Large intestine (tissue), 3 donors: ENCODE data around the gene UGCG. TPM values are rescaled to one million over a fixed set of nuclear protein-coding genes. Genes with fewer than 3 reads are reported as not detected.

Source experiments
- DNase-seq, 2 donors: peaks; one replicate each; pipeline versions ENCODE4 v3.0.0 to v3.0.0-alpha.2; 2013
- H3K27ac ChIP-seq: one replicate; pipeline ENCODE4 v1.5.1; 2013; ENCODE audit warnings: low read length
- H3K27me3 ChIP-seq: 2 replicates; pipeline ENCODE4 v1.6.1; 2013; ENCODE audit warnings: low read length; ENCODE audit not compliant: control insufficient read depth, insufficient read depth
- H3K36me3 ChIP-seq: 2 replicates; pipeline ENCODE4 v1.6.1; 2013; ENCODE audit warnings: low read length; ENCODE audit not compliant: control insufficient read depth, insufficient read depth
- H3K4me1 ChIP-seq: one replicate; pipeline ENCODE4 v1.6.1; 2013; ENCODE audit warnings: low read length; ENCODE audit not compliant: control insufficient read depth, insufficient read depth
- H3K4me3 ChIP-seq: one replicate; pipeline ENCODE4 v1.5.1; 2013; ENCODE audit warnings: low read length
- H3K9me3 ChIP-seq: one replicate; pipeline ENCODE4 v1.6.1; 2013; ENCODE audit warnings: mild to moderate bottlenecking, low read depth, low read length, moderate library complexity; ENCODE audit not compliant: control insufficient read depth
- WGBS: methylation state at CpG from one replicate; pipeline ENCODE4 v1.1.5; 2013; ENCODE audit warnings: low lambda C conversion rate; ENCODE audit not compliant: insufficient coverage; 5-methylcytosine and 5-hydroxymethylcytosine counted together
- polyA plus RNA-seq: library from polyadenylated mRNA; unstranded; fragments of 120-200 nt; gene quantifications from one replicate; pipeline ENCODE4 v1.2.1, GENCODE V29; 2013

The UGCG gene
- polyA plus RNA-seq, 1 donor, result 68.7 TPM

- Histone ChIP-seq H3K27ac (peak overlapping the region; percentile 97), H3K4me1 (peaks cover 66% of the 10 kb centered on the region), H3K4me3 (no peak overlapping the region), H3K9me3 (no peaks in the 10 kb centered on the region), H3K27me3 (no peaks in the 10 kb centered on the region), H3K36me3 (no peaks in the 10 kb centered on the region)
- 80% methylated on average over 3 of the region's 5 CpGs for WGBS
- no peak for DNase-seq
Measured at GRCh38 chr9:111961575-111961974, 65.0 kb downstream of the UGCG start.

DNA sequence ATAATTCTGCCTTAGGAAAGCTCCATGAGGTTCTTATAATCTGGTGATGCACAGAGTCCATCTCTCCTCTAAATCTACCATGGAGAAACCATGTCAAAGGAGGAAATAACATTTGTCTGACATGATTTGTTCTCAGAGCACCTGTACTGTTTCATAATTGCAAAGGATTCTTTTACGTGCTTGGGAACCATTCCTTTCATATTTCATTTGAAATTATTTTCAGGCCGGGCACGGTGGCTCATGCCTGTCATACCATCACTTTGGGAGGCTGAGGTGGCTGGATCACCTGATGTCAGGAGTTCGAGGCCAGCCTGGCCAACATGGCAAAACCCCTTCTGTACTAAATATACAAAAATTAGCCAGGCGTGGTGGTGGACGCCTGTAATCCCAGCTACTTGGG, 65.4 kb downstream of the UGCG start:
- peaks cover 70% of the 10 kb centered on the region for H3K4me1 ChIP-seq

GRCh38 chr9:111963995-111964394, 67.4 kb downstream of the UGCG start:
- peak; percentile 71 to 79 for DNase-seq
- no CpG with 5 or more reads among the region's 2 CpGs for WGBS

More for the DNA sequence above, 65.4 kb downstream of the UGCG start:
- no peaks in the 10 kb centered on the region for H3K36me3 ChIP-seq
- WGBS, result 80% methylated on average over 1 of the region's 6 CpGs
- no peak overlapping the region for H3K27ac ChIP-seq
- no peak for DNase-seq
- H3K27me3 ChIP-seq, result no peaks in the 10 kb centered on the region
- H3K4me3 ChIP-seq, result no peak overlapping the region
- no peaks in the 10 kb centered on the region for H3K9me3 ChIP-seq

GRCh38 chr9:111965566-111966019, 69.0 kb downstream of the UGCG start:
- Histone ChIP-seq H3K4me1 (peaks cover 45% of the 10 kb centered on the region), H3K36me3 (no peaks in the 10 kb centered on the region), H3K9me3 (no peaks in the 10 kb centered on the region), H3K27ac (peak overlapping the region; percentile 91), H3K27me3 (no peaks in the 10 kb centered on the region), H3K4me3 (no peak overlapping the region)
- WGBS, result no CpG with 5 or more reads among the region's 5 CpGs
- peak; percentile 88 to 96 for DNase-seq

More at GRCh38 chr9:111963995-111964394, 67.4 kb downstream of the UGCG start:
- H3K27me3 ChIP-seq, result no peaks in the 10 kb centered on the region
- H3K4me1 ChIP-seq, result peaks cover 55% of the 10 kb centered on the region
- no peaks in the 10 kb centered on the region for H3K9me3 ChIP-seq
- no peaks in the 10 kb centered on the region for H3K36me3 ChIP-seq
- no peak overlapping the region for H3K4me3 ChIP-seq
- peak overlapping the region; percentile 91 for H3K27ac ChIP-seq

DNA sequence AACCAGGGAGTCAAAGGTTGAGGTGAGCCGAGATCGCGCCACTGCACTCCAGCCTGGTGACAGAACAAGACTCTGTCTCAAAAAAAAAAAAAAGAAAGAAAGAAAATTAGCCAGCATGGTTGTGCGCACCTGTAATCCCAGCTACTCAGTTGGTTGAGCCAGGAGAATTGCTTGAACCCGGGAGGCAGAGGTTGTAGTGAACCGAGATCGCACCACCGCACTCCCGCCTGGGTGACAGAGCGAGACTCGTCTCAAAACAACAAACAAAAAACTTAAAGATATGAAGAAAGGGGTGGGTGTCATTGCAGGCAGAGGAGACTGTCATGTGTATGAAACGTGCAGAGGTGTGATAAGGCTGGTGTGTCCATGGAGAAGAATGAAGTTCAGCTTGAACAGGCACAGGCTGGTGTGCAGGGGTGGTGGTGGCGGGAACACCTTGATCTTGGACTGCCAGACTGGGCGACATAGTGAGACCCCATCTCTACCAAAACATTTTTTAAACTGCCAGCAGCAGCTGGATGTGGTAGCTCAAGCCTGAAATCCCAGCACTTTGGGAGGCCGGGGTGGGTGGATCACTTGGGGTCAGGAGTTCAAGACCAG, 69.6 kb downstream of the UGCG start:
- no CpG with 5 or more reads among the region's 15 CpGs for WGBS
- no peaks in the 10 kb centered on the region for H3K36me3 ChIP-seq
- H3K9me3 ChIP-seq, result no peaks in the 10 kb centered on the region
- peak overlapping the region; percentile 91 for H3K27ac ChIP-seq
- peaks cover 39% of the 10 kb centered on the region for H3K4me1 ChIP-seq
- DNase-seq, result peak in 1 of 2 donors; percentile 47
- H3K27me3 ChIP-seq, result no peaks in the 10 kb centered on the region
- no peak overlapping the region for H3K4me3 ChIP-seq

- WGBS, result no CpG with 5 or more reads among the region's 1 CpG
- H3K36me3 ChIP-seq, result no peaks in the 10 kb centered on the region
- peak overlapping the region; percentile 91 for H3K27ac ChIP-seq
- peaks cover 34% of the 10 kb centered on the region for H3K4me1 ChIP-seq
- no peaks in the 10 kb centered on the region for H3K9me3 ChIP-seq
- H3K4me3 ChIP-seq, result no peak overlapping the region
- DNase-seq, result peak in 1 of 2 donors; percentile 54
- H3K27me3 ChIP-seq, result no peaks in the 10 kb centered on the region
Measured at GRCh38 chr9:111966861-111967291, 70.3 kb downstream of the UGCG start.

- Histone ChIP-seq H3K27me3 (no peaks in the 10 kb centered on the region), H3K4me3 (no peak overlapping the region), H3K9me3 (no peaks in the 10 kb centered on the region), H3K4me1 (peaks cover 39% of the 10 kb centered on the region), H3K27ac (peak overlapping the region; percentile 91), H3K36me3 (no peaks in the 10 kb centered on the region)
- DNase-seq, result no peak
- WGBS, result no CpG with 5 or more reads among the region's 3 CpGs
Measured at GRCh38 chr9:111967621-111968020, 71.0 kb downstream of the UGCG start.

- WGBS, result no CpG with 5 or more reads among the region's 5 CpGs
- DNase-seq, result peak in 1 of 2 donors; percentile 25
- H3K4me3 ChIP-seq, result no peak overlapping the region
Measured at GRCh38 chr9:111969061-111969460, 72.4 kb downstream of the UGCG start.

DNA sequence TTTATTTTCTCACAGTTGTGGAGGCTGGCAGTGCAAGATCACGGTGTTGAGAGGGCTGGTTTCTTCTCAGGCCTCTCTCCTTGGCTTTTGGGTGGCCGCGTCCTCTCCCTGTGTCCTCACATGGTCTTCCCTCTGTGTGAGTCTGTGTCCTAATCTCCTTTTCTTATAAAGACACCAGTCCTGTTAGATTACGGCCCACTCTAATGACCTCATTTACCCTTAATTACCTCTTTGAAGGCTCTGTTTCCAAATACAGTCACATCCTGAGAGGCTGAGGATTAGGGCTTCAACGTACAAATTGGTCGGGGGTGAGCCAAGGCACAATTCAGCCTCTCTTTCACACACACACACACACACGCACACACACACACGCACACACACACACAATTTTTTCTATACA, 73.0 kb downstream of the UGCG start:
- Histone ChIP-seq H3K27me3 (no peaks in the 10 kb centered on the region), H3K4me1 (peaks cover 40% of the 10 kb centered on the region), H3K4me3 (no peak overlapping the region), H3K27ac (no peak overlapping the region), H3K9me3 (no peaks in the 10 kb centered on the region), H3K36me3 (no peaks in the 10 kb centered on the region)
- 100% methylated on average over 2 of the region's 8 CpGs for WGBS
- DNase-seq, result no peak

More at GRCh38 chr9:111969061-111969460, 72.4 kb downstream of the UGCG start:
- Histone ChIP-seq H3K9me3 (no peaks in the 10 kb centered on the region), H3K4me1 (peaks cover 42% of the 10 kb centered on the region), H3K36me3 (no peaks in the 10 kb centered on the region), H3K27me3 (no peaks in the 10 kb centered on the region), H3K27ac (no peak overlapping the region)

GRCh38 chr9:111970827-111971226, 74.2 kb downstream of the UGCG start:
- no peaks in the 10 kb centered on the region for H3K36me3 ChIP-seq
- H3K27me3 ChIP-seq, result no peaks in the 10 kb centered on the region
- no peaks in the 10 kb centered on the region for H3K9me3 ChIP-seq
- WGBS, result no CpG with 5 or more reads among the region's 2 CpGs
- peaks cover 42% of the 10 kb centered on the region for H3K4me1 ChIP-seq
- DNase-seq, result peak in 1 of 2 donors; percentile 16
- no peak overlapping the region for H3K27ac ChIP-seq
- H3K4me3 ChIP-seq, result no peak overlapping the region
